WTC11 (cell line): Measurements from ENCODE around the gene GMIP. TPM values are rescaled to one million over a fixed set of nuclear protein-coding genes. Genes with fewer than 3 reads are reported as not detected.

Experiments used
- ATAC-seq: fragments of 200-7000 bp; cut with Tn5 transposase; 2 replicates; pipeline ENCODE4 v1.10.0; 2021; ENCODE audit warnings: mild to moderate bottlenecking, moderate library complexity
- CTCF ChIA-PET: fragments of 300-600 bp; sonication (Branson Sonifier 250); formaldehyde crosslinking; loops from one replicate; lab custom pipeline; 2021; ENCODE audit warnings: antibody characterized with exemption; lab: Charles Lee
- POLR2A ChIA-PET: fragments of 350-600 bp; sonication (Branson Sonifier 250); formaldehyde crosslinking; loops from one replicate; lab custom pipeline; 2021; ENCODE audit warnings: antibody characterized with exemption; lab: Charles Lee
- DNase-seq: peaks from one replicate; pipeline ENCODE4 v3.0.0; 2021; ENCODE audit warnings: low spot score
- H3K27ac Mint-ChIP-seq: 2 replicates; pipeline ENCODE4 v1.8.0; 2021; ENCODE audit warnings: mixed read lengths
- H3K27me3 Mint-ChIP-seq: 2 replicates; pipeline ENCODE4 v1.8.0; 2021; ENCODE audit warnings: low read depth, mild to moderate bottlenecking, moderate library complexity, mixed read lengths
- H3K36me3 Mint-ChIP-seq: 2 replicates; pipeline ENCODE4 v1.8.0; 2021; ENCODE audit warnings: mixed read lengths
- H3K4me1 Mint-ChIP-seq: 2 replicates; pipeline ENCODE4 v1.8.0; 2022; ENCODE audit warnings: mixed read lengths
- H3K4me3 Mint-ChIP-seq: 2 replicates; pipeline ENCODE4 v1.8.0; 2021; ENCODE audit warnings: mild to moderate bottlenecking, moderate library complexity, mixed read lengths
- H3K9me3 Mint-ChIP-seq: 2 replicates; pipeline ENCODE4 v1.8.0; 2021; ENCODE audit warnings: mixed read lengths
- AFF4 ChIP-seq: sonication (generic); formaldehyde crosslinking; IDR thresholded peaks from 2 replicates; pipeline ENCODE4 v1.8.1; 2023; ENCODE audit warnings: mild to moderate bottlenecking, missing genetic modification reagents, borderline replicate concordance
- ATF1 ChIP-seq: sonication (generic); formaldehyde crosslinking; IDR thresholded peaks from 2 replicates; pipeline ENCODE4 v1.8.1; 2023; ENCODE audit warnings: mild to moderate bottlenecking, moderate library complexity, missing genetic modification reagents
- ELF4 ChIP-seq: sonication (generic); formaldehyde crosslinking; IDR thresholded peaks from 2 replicates; pipeline ENCODE4 v1.8.1; 2022; ENCODE audit warnings: low read depth, mild to moderate bottlenecking, moderate library complexity, missing genetic modification reagents
- FOXP1 ChIP-seq: sonication (generic); formaldehyde crosslinking; IDR thresholded peaks from 2 replicates; pipeline ENCODE4 v1.8.0; 2022; ENCODE audit warnings: missing genetic modification reagents, mild to moderate bottlenecking, moderate library complexity, borderline replicate concordance
- GABPB1 ChIP-seq: sonication (generic); formaldehyde crosslinking; IDR thresholded peaks from 2 replicates; pipeline ENCODE4 v1.8.1; 2023; ENCODE audit warnings: mild to moderate bottlenecking, missing genetic modification reagents
- GTF2I ChIP-seq: fragments of 250-450 bp; sonication (Bioruptor Pico); conservative IDR thresholded peaks from 2 replicates; pipeline ENCODE4 v1.4.0; 2021; ENCODE audit warnings: mild to moderate bottlenecking
- JUN ChIP-seq: sonication (generic); formaldehyde crosslinking; IDR thresholded peaks from 2 replicates; pipeline ENCODE4 v1.8.0; 2023; ENCODE audit warnings: mild to moderate bottlenecking, missing genetic modification reagents
- KAT7 ChIP-seq: sonication (generic); formaldehyde crosslinking; IDR thresholded peaks from 2 replicates; pipeline ENCODE4 v1.8.1; 2023; ENCODE audit warnings: missing genetic modification reagents, mild to moderate bottlenecking, borderline replicate concordance
- MYBL2 ChIP-seq: sonication (generic); formaldehyde crosslinking; IDR thresholded peaks from 2 replicates; pipeline ENCODE4 v1.8.1; 2023; ENCODE audit warnings: mild to moderate bottlenecking, moderate library complexity, missing genetic modification reagents
- NFATC4 ChIP-seq: fragments of 250-450 bp; sonication (Bioruptor Pico); IDR thresholded peaks from 2 replicates; pipeline ENCODE4 v1.9.0; 2021; ENCODE audit warnings: mild to moderate bottlenecking
- NFYB ChIP-seq: sonication (generic); formaldehyde crosslinking; conservative IDR thresholded peaks from 2 replicates; pipeline ENCODE4 v1.8.0; 2022; ENCODE audit warnings: low read depth, missing genetic modification reagents
- NR2C2 ChIP-seq: sonication (generic); formaldehyde crosslinking; IDR thresholded peaks from 2 replicates; pipeline ENCODE4 v1.8.0; 2022; ENCODE audit warnings: mild to moderate bottlenecking, missing genetic modification reagents
- RELA ChIP-seq: sonication (generic); formaldehyde crosslinking; IDR thresholded peaks from 2 replicates; pipeline ENCODE4 v1.8.1; 2022; ENCODE audit warnings: missing genetic modification reagents, mild to moderate bottlenecking, borderline replicate concordance
- SMAD3 ChIP-seq: sonication (generic); formaldehyde crosslinking; IDR thresholded peaks from 2 replicates; pipeline ENCODE4 v1.8.0; 2022; ENCODE audit warnings: missing genetic modification reagents, mild to moderate bottlenecking, borderline replicate concordance
- STAT6 ChIP-seq: sonication (generic); formaldehyde crosslinking; conservative IDR thresholded peaks from 2 replicates; pipeline ENCODE4 v1.8.1; 2023; ENCODE audit warnings: mild to moderate bottlenecking, low read depth, missing genetic modification reagents, moderate library complexity
- USF2 ChIP-seq: sonication (generic); formaldehyde crosslinking; IDR thresholded peaks from 2 replicates; pipeline ENCODE4 v1.8.1; 2023; ENCODE audit warnings: mild to moderate bottlenecking, missing genetic modification reagents, moderate library complexity
- ZBTB21 ChIP-seq: sonication (generic); formaldehyde crosslinking; IDR thresholded peaks from 2 replicates; pipeline ENCODE4 v1.8.1; 2023; ENCODE audit warnings: mild to moderate bottlenecking, missing genetic modification reagents, borderline replicate concordance
- ZNF138 ChIP-seq: sonication (generic); formaldehyde crosslinking; conservative IDR thresholded peaks from 2 replicates; pipeline ENCODE4 v1.8.1; 2022; ENCODE audit warnings: mild to moderate bottlenecking, moderate library complexity, missing genetic modification reagents
- ZNF232 ChIP-seq: sonication (generic); formaldehyde crosslinking; IDR thresholded peaks from 2 replicates; pipeline ENCODE4 v1.8.0; 2022; ENCODE audit warnings: mild to moderate bottlenecking, missing genetic modification reagents
- ZNF671 ChIP-seq: fragments of 250-450 bp; sonication (Bioruptor Pico); IDR thresholded peaks from 2 replicates; pipeline ENCODE4 v1.8.0; 2021; ENCODE audit warnings: mild to moderate bottlenecking
- total RNA-seq: library from RNA; stranded (reverse); gene quantifications from 3 replicates; pipeline ENCODE4 v1.2.3, GENCODE V29; 2021
- TF ChIP-seq, protein P1 (sequence below): sonication (generic); formaldehyde crosslinking; IDR thresholded peaks from 2 replicates; pipeline ENCODE4 v1.8.0; 2023; ENCODE audit warnings: mild to moderate bottlenecking, missing genetic modification reagents
- TF ChIP-seq, protein P2 (sequence below): sonication (generic); formaldehyde crosslinking; IDR thresholded peaks from 2 replicates; pipeline ENCODE4 v1.8.1; 2023; ENCODE audit warnings: mild to moderate bottlenecking, missing genetic modification reagents

GMIP gene
- total RNA-seq, 1 experiment from 2014 or later, result 23.0 TPM

DNA sequence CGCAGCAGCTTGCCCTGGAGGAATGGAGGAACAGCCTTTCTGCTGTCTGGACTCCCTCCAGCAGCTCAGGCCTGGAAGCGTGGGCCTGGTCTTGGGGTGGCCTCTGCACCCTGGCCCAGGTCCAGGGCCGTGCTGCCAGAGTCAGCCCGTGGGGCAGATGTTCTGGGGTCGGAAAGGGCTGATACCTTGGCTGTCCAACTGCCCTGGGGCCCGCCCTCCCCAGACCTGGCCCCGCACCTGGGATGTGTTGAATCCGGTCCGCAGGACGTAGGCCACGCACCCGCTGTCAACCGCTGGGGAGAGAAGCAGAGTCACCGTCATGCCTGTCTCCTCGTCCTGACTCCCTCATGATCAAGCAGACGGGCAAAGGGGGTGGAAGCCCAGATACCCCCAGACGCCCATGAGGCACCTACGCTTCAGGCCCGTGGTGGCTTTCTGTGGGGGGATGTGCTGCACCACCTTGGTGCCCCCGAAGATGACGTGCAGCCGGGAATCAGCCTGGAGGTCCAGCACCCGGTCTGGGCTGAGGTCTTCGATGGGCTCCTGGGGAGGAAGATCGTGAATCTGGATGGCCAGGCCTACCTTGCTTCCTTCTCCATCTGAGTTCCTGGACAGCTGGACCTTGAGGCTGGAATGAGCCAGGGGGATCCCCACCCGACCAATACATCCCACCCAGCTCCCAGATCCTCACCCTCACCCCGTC, 12.3 kb upstream of the GMIP start (continued):
- TF ChIP-seq RELA (no peak), MYBL2 (CRISPR knock-in tag) (no peak), ZNF232 (CRISPR knock-in tag) (no peak), ELF4 (CRISPR knock-in tag) (no peak), NR2C2 (CRISPR knock-in tag) (no peak), SMAD3 (no peak), ZNF671 (no peak), FOXP1 (no peak)
- TF ChIP-seq, protein P1, sequence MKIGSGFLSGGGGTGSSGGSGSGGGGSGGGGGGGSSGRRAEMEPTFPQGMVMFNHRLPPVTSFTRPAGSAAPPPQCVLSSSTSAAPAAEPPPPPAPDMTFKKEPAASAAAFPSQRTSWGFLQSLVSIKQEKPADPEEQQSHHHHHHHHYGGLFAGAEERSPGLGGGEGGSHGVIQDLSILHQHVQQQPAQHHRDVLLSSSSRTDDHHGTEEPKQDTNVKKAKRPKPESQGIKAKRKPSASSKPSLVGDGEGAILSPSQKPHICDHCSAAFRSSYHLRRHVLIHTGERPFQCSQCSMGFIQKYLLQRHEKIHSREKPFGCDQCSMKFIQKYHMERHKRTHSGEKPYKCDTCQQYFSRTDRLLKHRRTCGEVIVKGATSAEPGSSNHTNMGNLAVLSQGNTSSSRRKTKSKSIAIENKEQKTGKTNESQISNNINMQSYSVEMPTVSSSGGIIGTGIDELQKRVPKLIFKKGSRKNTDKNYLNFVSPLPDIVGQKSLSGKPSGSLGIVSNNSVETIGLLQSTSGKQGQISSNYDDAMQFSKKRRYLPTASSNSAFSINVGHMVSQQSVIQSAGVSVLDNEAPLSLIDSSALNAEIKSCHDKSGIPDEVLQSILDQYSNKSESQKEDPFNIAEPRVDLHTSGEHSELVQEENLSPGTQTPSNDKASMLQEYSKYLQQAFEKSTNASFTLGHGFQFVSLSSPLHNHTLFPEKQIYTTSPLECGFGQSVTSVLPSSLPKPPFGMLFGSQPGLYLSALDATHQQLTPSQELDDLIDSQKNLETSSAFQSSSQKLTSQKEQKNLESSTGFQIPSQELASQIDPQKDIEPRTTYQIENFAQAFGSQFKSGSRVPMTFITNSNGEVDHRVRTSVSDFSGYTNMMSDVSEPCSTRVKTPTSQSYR (CRISPR knock-in tag), result no peak

- DNase-seq (no peak), ATAC-seq (no peak)
- Mint-ChIP-seq H3K27me3 (no peaks in the 10 kb centered on the region), H3K4me3 (no peak overlapping the region), H3K9me3 (no peaks in the 10 kb centered on the region), H3K27ac (no peak overlapping the region), H3K36me3 (peaks cover 75% of the 10 kb centered on the region), H3K4me1 (no peaks in the 10 kb centered on the region)
- CTCF ChIA-PET, result no interaction called here
- TF ChIP-seq ATF1 (CRISPR knock-in tag), result no peak
- TF ChIP-seq GABPB1, result no peak
- TF ChIP-seq NFYB (CRISPR knock-in tag), result no peak
- no peak for TF ChIP-seq JUN (CRISPR knock-in tag)
- TF ChIP-seq GTF2I (CRISPR knock-in tag), result no peak
- TF ChIP-seq STAT6 (CRISPR knock-in tag), result no peak
- TF ChIP-seq USF2, result no peak
- TF ChIP-seq AFF4 (CRISPR knock-in tag), result no peak
- no peak for TF ChIP-seq ZNF138 (CRISPR knock-in tag)
- no peak for TF ChIP-seq NFATC4 (CRISPR knock-in tag)
- TF ChIP-seq, protein P2, sequence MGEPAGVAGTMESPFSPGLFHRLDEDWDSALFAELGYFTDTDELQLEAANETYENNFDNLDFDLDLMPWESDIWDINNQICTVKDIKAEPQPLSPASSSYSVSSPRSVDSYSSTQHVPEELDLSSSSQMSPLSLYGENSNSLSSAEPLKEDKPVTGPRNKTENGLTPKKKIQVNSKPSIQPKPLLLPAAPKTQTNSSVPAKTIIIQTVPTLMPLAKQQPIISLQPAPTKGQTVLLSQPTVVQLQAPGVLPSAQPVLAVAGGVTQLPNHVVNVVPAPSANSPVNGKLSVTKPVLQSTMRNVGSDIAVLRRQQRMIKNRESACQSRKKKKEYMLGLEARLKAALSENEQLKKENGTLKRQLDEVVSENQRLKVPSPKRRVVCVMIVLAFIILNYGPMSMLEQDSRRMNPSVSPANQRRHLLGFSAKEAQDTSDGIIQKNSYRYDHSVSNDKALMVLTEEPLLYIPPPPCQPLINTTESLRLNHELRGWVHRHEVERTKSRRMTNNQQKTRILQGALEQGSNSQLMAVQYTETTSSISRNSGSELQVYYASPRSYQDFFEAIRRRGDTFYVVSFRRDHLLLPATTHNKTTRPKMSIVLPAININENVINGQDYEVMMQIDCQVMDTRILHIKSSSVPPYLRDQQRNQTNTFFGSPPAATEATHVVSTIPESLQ (CRISPR knock-in tag), result no peak
- no peak for TF ChIP-seq KAT7 (CRISPR knock-in tag)
- no peak for TF ChIP-seq ZBTB21 (CRISPR knock-in tag)
- POLR2A ChIA-PET, result no interaction called here
These were observed 11.7 kb upstream of the GMIP start for GRCh38 chr19:19655051-19655594.
